K562 treated with DMSO at 1 percent for 48 hours (cell line): ENCODE measurements around the gene CSGALNACT2. TPM values are rescaled to one million over a fixed set of nuclear protein-coding genes. Genes with fewer than 3 reads are reported as not detected.

Experiments used
- total RNA-seq: library from RNA; unstranded; fragments of 300-600 nt; gene quantifications from 2 replicates; pipeline ENCODE4 v1.2.3, GENCODE V29; 2022; ENCODE audit warnings: low replicate concordance; ENCODE audit errors: extremely low read depth

Gene CSGALNACT2, protein sequence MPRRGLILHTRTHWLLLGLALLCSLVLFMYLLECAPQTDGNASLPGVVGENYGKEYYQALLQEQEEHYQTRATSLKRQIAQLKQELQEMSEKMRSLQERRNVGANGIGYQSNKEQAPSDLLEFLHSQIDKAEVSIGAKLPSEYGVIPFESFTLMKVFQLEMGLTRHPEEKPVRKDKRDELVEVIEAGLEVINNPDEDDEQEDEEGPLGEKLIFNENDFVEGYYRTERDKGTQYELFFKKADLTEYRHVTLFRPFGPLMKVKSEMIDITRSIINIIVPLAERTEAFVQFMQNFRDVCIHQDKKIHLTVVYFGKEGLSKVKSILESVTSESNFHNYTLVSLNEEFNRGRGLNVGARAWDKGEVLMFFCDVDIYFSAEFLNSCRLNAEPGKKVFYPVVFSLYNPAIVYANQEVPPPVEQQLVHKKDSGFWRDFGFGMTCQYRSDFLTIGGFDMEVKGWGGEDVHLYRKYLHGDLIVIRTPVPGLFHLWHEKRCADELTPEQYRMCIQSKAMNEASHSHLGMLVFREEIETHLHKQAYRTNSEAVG
- total RNA-seq, result not detected in 2 replicates

DNA sequence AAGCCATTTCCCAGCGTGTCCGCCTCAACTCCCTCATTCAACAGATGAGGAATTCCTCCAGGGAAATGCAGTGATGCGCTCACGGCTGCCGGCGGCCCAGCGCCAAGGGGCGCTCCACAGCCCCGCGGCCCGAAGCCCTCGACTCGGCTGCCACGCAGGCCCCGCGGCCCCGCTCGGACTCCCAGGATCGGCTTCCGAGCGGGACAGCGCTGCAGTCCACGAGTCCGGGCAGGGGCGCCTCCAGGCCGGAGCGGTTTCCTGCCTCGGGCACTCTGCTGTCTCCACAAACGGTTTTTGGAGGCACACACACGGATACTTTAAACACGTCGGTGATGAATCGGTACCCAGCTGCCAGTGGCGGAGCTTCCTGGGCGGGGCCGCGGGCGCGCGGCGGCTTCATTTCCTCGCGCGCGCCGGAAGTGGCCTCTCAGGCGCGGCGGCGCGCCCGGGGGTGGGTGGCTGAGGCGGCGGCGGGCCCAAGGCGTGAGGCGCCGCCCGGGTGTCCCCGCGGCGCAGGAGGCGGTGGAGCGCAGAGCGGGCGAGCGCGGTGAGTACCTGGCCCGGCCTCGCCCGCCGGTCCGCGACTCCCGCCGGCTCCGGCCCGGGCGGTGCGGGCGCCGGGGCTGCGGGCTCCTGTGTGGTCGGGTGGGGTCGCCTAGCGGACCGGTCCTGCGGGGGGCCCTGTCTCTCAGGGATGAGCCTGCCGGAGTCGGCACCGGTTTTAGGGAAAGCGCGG, at the start of gene CSGALNACT2:
CSGALNACT2 (plus strand) TSS at position 425 of the 736 bp plus-strand sequence. CDS start 16,705 bp downstream, outside the sequence.

Other genes starting within 250 kb of the CSGALNACT2 start
- gene RET, start 61.4 kb upstream of the CSGALNACT2 start, total RNA-seq, result not detected in 2 replicates
- not detected in 2 replicates for gene RASGEF1A, start 128.6 kb downstream of the CSGALNACT2 start, total RNA-seq
- gene FXYD4, start 233.2 kb downstream of the CSGALNACT2 start, total RNA-seq, result not detected in 2 replicates